Panc1 (cell line): Measurements from ENCODE around the gene CAPZA1. TPM values are rescaled to one million over a fixed set of nuclear protein-coding genes. Genes with fewer than 3 reads are reported as not detected.

Source experiments
- ATAC-seq: fragments of 200-7000 bp; cut with Tn5 transposase; 2 replicates; pipeline ENCODE4 v1.9.1; 2020; ENCODE audit warnings: mild to moderate bottlenecking, moderate library complexity
- BruUV-seq: library from RNA; stranded (reverse); fragments of 400-500 nt; replicated peaks from 2 replicates; lab custom pipeline; 2021; lab: Mats Ljungman, UMichigan
- CTCF ChIA-PET: fragments of 300-600 bp; sonication (Branson Sonifier 250); formaldehyde crosslinking; loops from one replicate; lab custom pipeline; 2022; ENCODE audit warnings: antibody characterized with exemption; lab: Charles Lee
- POLR2A ChIA-PET: fragments of 300-600 bp; sonication (Branson Sonifier 250); formaldehyde crosslinking; loops from one replicate; lab custom pipeline; 2022; ENCODE audit warnings: antibody characterized with exemption; lab: Charles Lee
- DNase-seq: peaks from one replicate; pipeline ENCODE4 v3.0.0-alpha.2; 2010; ENCODE audit warnings: low read depth, low spot score
- H3K27ac ChIP-seq: 2 replicates; pipeline ENCODE4 v1.5.1; 2011; ENCODE audit warnings: mild to moderate bottlenecking, low read length, inconsistent platforms
- H3K27me3 ChIP-seq: fragments of 200-500 bp; sonication (Bioruptor generic); 2 replicates; pipeline ENCODE4 v1.6.0; 2014; ENCODE audit warnings: low read length, inconsistent platforms; ENCODE audit not compliant: control insufficient read depth, insufficient read depth
- H3K36me3 ChIP-seq: fragments of 200-500 bp; sonication (Bioruptor generic); 2 replicates; pipeline ENCODE4 v1.5.1; 2014; ENCODE audit warnings: inconsistent platforms, mild to moderate bottlenecking, low read length, moderate library complexity; ENCODE audit not compliant: control insufficient read depth, insufficient read depth
- H3K4me1 ChIP-seq: 2 replicates; pipeline ENCODE4 v1.5.1; 2011; ENCODE audit warnings: inconsistent platforms, mild to moderate bottlenecking, low read length, moderate library complexity; ENCODE audit not compliant: control insufficient read depth, insufficient read depth
- H3K4me3 ChIP-seq, 2 experiments: 2 replicates each; pipeline ENCODE4 v1.5.1; 2011 to 2012; ENCODE audit warnings: low read depth in 2 of 2, low read length in 2 of 2, mild to moderate bottlenecking in 2 of 2, inconsistent platforms in 1 of 2, moderate library complexity in 1 of 2
- H3K9me3 ChIP-seq: fragments of 200-500 bp; sonication (Bioruptor generic); 2 replicates; pipeline ENCODE4 v1.5.1; 2014; ENCODE audit warnings: low read depth, mild to moderate bottlenecking, inconsistent platforms, low read length, moderate library complexity; ENCODE audit not compliant: control insufficient read depth, insufficient read depth
- POLR2AphosphoS5 ChIP-seq: IDR thresholded peaks from 2 replicates; pipeline ENCODE4 v1.6.1; 2012; ENCODE audit warnings: mild to moderate bottlenecking, low read depth, low read length, moderate library complexity
- REST ChIP-seq, 2 experiments: IDR thresholded peaks; 2 replicates each; pipeline ENCODE4 v1.6.1; 2011 to 2012; ENCODE audit warnings: low read depth in 2 of 2, control low read depth in 1 of 2, low read length in 1 of 2, mild to moderate bottlenecking in 1 of 2, moderate library complexity in 1 of 2; ENCODE audit not compliant: insufficient read depth in 1 of 2
- SIN3A ChIP-seq: IDR thresholded peaks from 2 replicates; pipeline ENCODE4 v1.6.1; 2012; ENCODE audit warnings: low read depth, mild to moderate bottlenecking, low read length, moderate library complexity, borderline replicate concordance; ENCODE audit not compliant: insufficient read depth
- TCF7L2 ChIP-seq: IDR thresholded peaks from 2 replicates; pipeline ENCODE4 v1.6.1; 2011; ENCODE audit warnings: mild to moderate bottlenecking, low read depth, low read length, inconsistent platforms
- in situ Hi-C: cut with HindIII; loops from 2 replicates; pipeline ENCODE4 v1.10.0; 2016; ENCODE audit warnings: low sequenced_read_pairs, low pct_unique_long_range_greater_than_20kb
- intact Hi-C: fragments of 100-400 bp; cut with micrococcal nuclease; formaldehyde crosslinking; loops from one replicate; pipeline ENCODE4 v1.10.0; 2022; ENCODE audit not compliant: unreplicated experiment
- total RNA-seq: library from RNA; stranded (reverse); gene quantifications from one replicate; pipeline ENCODE4 v1.2.1, GENCODE V29; 2021; ENCODE audit not compliant: unreplicated experiment
- TF ChIP-seq, protein P1 (sequence below): fragments of 450-650 bp; IDR thresholded peaks from 2 replicates; pipeline ENCODE4 v1.5.1; 2017; ENCODE audit warnings: mild to moderate bottlenecking

The CAPZA1 gene
- total RNA-seq, 1 experiment from 2014 or later, result 128 TPM

DNA sequence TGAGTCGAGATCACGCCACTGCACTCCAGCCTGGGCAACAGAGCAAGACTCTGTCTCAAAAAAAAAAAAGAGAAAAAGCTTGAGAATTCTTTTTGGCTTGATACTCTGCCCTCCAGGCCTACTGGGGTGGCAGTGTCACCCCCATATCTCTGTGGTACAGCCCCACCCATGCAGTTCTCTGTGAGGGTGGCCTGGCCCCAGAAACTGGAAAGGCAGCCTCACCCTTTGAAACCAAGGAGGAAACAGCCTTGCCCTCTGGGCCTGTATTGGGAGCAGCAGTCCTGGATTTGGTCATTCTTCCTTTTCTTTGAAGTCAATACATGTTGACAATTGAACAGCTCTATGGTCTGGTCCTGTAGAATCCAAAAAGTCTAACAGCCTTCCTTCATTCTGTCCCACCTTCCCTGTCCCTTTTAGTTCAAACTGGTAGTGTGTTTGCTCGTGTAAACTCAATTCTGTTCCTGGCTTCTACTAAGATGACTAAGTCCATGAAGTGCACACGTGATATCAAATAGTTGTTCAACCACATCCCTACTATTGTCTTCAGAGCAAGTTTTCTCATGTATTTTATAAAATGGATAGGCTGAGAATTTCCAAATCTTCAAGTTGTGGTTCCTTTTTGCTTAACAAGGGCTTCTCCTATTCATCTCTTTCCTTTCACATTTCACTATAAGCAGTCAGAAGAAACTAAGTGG, 13.9 kb upstream of the CAPZA1 start:
- CTCF ChIA-PET, result no interaction called here
- intact Hi-C loops, result no loop called here

GRCh38 chr1:112614460-112615065, 5.1 kb upstream of the CAPZA1 start:
- Histone ChIP-seq H3K27ac (no peak overlapping the region), H3K36me3 (peaks cover 10% of the 10 kb centered on the region), H3K27me3 (no peaks in the 10 kb centered on the region), H3K4me1 (0 out of 2 replicates have a peak, but pooled peaks cover 5% of the 10 kb centered on the region), H3K9me3 (no peaks in the 10 kb centered on the region), H3K4me3 (no peak overlapping the region)
- ChIA-PET CTCF (no interaction called here), POLR2A (no interaction called here)
- no peak for TF ChIP-seq POLR2AphosphoS5
- no peak for TF ChIP-seq TCF7L2
- TF ChIP-seq, protein P1, sequence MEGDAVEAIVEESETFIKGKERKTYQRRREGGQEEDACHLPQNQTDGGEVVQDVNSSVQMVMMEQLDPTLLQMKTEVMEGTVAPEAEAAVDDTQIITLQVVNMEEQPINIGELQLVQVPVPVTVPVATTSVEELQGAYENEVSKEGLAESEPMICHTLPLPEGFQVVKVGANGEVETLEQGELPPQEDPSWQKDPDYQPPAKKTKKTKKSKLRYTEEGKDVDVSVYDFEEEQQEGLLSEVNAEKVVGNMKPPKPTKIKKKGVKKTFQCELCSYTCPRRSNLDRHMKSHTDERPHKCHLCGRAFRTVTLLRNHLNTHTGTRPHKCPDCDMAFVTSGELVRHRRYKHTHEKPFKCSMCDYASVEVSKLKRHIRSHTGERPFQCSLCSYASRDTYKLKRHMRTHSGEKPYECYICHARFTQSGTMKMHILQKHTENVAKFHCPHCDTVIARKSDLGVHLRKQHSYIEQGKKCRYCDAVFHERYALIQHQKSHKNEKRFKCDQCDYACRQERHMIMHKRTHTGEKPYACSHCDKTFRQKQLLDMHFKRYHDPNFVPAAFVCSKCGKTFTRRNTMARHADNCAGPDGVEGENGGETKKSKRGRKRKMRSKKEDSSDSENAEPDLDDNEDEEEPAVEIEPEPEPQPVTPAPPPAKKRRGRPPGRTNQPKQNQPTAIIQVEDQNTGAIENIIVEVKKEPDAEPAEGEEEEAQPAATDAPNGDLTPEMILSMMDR, result peak; percentile 70
- no peak for ATAC-seq
- in situ Hi-C loops, result no loop called here
- BruUV-seq, result no TSS peak
- intact Hi-C loops, result loop anchor here (5.0 to 10.0 kb wide), 2 partner anchors 110 to 222 kb away; partner anchors contain the start of gene WNT2B
- no peak for DNase-seq

More for the DNA sequence above, 13.9 kb upstream of the CAPZA1 start:
- H3K36me3 ChIP-seq, result peaks cover 8% of the 10 kb centered on the region; the same call in 1 of the 2 replicates
- no peaks in the 10 kb centered on the region for H3K9me3 ChIP-seq
- in situ Hi-C loops, result no loop called here
- TF ChIP-seq TCF7L2 (no peak), REST (IDR thresholded peaks at IDR 0.05; ENCODE audit: insufficient read depth in 1 of 2, low read depth in 2 of 2, low read length in 1 of 2) (no peak), SIN3A (no peak), POLR2AphosphoS5 (no peak)
- TF ChIP-seq, protein P1, result no peak
- POLR2A ChIA-PET, result no interaction called here
- H3K27ac ChIP-seq, result no peak overlapping the region
- BruUV-seq, result TSS peak; percentile 42
- H3K4me1 ChIP-seq, result no peaks in the 10 kb centered on the region
- ATAC-seq (no peak), DNase-seq (no peak)
- no peaks in the 10 kb centered on the region for H3K27me3 ChIP-seq
- no peak overlapping the region for H3K4me3 ChIP-seq
